Measurements from ENCODE around the gene SP140.
"Not testable (repeated sequence)": the region's sequence is repeated elsewhere in the genome, so short reads cannot be mapped to it uniquely, and the experiment has no call there.

Gene SP140

DNA sequence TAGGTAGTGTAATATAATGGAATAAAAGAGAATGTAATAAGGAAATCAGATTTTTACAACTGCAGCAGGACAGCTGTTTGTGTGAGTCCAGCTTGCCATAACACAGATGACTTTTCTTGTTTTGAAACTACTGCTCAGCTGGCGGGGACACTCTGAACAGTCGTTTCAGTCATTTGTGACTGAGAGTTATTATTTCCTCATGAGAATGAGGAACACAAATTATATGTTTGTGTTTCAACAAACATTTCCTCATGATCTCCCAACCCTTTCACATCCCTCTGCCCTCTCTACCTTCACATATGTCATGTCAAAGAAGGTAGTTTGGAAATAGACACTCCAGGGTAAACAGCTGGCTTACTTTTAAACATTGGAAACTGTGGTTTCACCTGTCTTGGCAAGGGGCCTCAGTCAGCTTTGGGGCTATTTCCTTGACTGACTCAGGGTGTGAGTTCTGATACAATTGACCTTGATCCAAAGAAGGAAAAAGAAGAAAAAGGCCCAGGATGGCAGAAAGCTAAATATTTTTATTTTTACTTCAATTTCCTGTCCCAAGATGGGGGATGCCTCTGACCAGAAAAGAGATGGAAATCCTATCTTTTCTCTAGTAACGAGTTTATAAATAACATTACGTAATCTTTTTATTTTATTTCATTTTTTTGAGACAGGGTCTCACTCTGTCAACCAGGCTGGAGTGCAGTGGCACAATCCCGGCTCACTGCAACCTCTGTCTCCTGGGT lies 102.0 kb downstream of the SP140 start:
- no peak for DNase-seq

DNA sequence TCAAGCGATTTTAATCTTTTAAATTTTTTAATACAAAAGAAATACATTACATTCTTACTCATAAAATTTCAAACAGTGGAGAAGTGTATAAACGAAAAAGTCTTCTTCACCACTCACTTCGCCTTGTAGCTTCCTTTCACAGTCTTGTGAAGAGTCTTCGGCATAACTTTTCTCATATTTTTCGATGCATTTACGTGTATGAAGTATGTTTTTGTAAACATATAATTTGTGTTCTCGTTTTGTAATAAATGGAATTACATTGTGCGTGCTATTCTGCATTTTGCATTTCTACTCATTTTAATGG lies 102.6 kb downstream of the SP140 start:
- DNase-seq: no peak

GRCh38 chr2:230329946-230330605 lies 104.5 kb downstream of the SP140 start:
- DNase-seq: no peak

DNA sequence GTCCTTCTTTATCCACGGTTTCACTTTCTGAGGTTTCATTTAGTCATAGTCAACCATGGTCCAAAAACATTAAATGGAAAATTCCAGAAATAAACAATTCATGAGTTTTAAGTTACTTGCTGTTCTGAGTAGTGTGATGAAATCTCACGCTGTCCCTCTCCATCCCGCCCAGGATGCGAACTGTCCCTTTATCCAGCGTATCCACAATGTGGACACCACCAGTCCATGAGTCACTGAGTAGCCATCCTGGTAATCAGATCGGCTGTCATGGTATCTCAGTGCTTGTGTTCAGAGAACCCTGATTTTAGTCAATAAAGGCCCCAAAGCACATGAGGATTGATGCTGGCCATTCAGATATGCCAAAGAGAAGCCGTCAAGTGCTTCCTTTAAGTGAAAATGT lies 105.2 kb downstream of the SP140 start:
- no peak for DNase-seq

- DNase-seq: no peak
These were observed 109.9 kb downstream of the SP140 start for GRCh38 chr2:230335461-230335863.

DNA sequence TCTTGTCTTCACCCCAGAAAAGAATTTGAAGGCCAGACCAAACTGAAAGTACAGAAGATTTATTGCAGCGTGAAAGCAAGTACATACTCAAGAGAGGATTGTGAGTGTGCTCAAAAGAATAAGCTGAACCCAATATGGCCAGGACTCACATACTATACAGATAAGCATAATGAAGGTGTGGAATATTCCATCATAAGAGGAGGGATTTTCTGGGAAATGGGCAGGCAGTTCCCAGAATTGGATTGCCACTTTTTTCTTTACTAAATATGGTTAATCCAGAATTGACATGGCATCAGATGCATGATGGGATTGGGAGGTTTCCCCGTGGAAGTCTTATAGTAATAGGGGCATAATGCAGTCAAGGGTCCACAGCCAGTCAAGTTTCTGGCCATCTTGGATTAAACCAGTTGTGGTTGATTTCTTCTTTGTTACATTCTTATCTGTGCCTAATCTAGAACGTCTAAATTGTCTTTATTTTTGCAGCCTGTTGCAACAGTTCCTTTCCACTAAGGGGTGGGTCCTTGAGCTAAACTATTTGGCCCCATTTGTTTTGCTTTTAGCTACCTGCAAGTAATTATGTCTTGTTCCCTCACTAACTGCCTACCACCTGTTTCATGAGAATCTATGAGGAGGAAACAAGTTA lies 110.4 kb downstream of the SP140 start:
- DNase-seq: no peak

DNA sequence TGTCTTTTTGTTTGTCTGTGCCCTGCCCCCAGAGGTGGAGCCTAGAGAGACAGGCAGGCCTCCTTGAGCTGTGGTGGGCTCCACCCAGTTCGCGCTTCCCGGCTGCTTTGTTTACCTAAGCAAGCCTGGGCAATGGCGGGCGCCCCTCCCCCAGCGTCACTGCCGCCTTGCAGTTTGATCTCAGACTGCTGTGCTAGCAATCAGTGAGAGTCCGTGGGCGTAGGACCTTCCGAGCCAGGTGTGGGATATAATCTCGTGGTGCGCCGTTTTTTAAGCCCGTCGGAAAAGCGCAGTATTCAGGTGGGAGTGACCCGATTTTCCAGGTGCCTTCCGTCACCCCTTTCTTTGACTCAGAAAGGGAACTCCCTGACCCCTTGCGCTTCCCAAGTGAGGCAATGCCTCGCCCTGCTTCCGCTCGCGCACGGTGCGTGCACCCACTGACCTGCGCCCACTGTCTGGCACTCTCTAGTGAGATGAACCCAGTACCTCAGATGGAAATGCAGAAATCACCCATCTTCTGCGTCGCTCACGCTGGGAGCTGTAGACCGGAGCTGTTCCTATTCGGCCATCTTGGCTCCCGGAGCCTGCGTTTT lies 116.5 kb downstream of the SP140 start:
- DNase-seq: not testable (repeated sequence)

DNA sequence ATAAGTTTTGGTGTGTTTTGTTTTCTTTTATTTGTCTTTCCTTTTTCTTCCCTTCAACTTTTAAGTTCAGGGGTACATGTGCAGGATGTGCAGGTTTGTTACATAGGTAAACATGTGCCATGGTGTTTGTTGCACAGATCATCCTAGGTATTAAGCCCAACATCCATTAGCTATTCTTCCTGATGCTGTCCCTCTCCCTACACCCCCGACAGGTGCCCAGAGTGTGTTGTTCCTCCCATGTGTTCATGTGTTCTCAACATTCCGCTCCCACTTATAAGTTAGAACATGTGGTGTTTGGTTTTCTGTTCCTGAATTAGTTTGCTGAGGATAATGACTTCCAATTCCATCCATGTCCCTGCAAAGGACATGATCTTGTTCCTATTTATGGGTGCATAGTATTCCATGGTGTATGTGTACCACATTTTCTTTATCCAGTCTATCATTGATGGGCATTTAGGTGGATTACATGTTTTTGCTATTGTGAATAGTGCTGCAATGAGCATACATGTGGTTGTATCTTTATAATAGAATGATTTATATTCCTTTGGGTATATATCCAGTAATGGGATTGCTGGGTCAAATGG lies 117.6 kb downstream of the SP140 start:
- DNase-seq: not testable (repeated sequence)

DNA sequence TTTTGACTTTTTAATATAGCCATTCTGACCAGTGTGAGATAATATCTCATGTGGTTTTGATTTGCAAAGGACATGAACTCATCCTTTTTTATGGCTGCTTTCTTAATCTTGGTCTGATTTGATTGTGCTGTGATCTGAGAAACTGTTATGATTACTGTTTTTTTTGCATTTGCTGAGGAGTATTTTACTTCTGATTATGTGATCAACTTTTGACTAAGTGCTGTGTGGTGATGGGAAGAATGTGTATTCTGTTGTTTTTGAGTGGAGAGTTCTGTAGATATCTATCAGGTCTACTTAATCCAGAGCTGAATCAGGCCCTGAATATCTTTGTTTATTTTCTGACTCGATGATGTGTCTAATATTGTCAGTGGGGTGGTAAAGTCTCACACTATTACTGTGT lies 118.2 kb downstream of the SP140 start:
- no peak for DNase-seq

DNA sequence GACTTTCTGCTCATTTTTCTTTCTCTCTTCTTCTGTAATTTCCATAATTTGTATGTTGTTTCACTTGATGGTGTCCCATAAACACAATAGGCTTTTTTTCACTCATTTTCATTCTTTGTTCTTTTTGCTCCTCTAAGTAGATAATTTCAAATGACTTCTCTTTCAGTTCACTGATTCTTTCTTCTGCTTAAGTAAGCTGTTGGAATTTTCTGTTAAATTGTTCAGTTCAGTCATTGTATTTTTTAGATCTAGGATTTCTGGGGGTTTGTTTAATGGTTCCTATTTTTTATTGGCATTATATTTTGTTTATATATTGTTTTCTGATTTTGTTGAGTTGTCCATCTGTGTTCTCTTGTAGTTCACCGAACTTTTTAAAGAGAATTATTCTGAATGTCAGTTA lies 120.9 kb downstream of the SP140 start:
- DNase-seq: no peak

DNA sequence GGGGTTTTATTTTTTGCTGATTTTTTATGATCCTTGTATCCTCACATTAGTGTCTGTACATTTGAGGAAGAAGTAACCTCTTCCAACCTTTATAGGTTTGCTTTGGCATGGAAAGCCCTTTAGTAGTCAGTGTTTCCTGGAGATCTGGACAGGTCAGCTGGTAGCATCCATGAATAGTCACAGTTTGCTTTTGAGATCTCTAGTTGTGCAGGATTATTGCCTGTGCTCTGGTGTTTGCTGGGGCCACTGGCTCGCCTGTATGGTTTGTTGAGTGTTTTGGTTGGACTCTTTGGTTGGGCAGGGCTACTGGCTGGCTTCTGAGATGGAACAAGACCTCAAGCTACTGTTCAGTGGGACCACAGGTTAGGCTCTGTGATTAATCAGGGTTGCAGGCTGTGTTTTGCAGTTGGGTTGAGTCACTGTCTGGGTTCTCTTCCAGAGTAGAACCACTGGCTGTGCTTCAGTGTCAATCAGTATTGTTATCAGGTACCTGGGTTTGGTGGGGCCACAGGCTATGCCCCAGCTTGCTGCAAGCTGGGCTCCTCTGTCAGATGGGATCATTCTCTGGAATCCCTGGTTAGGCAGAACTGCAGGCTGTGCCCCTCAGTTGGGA lies 121.5 kb downstream of the SP140 start:
- peak in 1 of 2 experiments; percentile 37 for DNase-seq

DNA sequence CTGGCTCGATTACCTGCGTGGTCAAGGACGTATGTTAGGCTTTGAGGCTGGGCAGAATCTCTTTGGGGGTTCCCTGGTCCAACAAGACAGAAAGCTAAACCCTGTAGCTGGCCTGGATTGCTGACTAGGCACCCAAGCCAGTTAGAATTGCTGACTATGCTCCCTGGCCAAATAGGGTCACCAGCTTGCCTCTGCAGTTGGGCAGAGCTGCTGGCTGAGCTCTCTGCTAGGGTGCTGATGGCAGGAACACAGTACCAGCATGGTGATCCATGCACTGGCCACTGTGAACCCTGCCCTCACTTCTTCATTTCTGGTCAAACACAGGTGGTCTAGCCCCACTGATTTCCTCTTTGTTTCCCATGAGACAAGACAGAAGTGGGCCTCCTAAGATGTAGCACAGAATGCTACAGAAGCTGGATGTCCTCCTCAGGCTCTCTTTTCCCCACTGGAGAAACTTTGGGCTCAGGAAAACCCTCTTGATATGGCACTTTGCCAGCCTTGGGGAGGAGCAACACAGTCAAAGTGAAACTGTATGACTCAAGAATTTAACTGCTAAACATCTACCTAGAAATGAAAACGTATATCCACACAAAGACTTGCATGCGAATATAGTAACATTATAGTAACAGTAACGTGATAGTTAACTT lies 122.2 kb downstream of the SP140 start:
- DNase-seq: peak; percentile 68 to 71

DNA sequence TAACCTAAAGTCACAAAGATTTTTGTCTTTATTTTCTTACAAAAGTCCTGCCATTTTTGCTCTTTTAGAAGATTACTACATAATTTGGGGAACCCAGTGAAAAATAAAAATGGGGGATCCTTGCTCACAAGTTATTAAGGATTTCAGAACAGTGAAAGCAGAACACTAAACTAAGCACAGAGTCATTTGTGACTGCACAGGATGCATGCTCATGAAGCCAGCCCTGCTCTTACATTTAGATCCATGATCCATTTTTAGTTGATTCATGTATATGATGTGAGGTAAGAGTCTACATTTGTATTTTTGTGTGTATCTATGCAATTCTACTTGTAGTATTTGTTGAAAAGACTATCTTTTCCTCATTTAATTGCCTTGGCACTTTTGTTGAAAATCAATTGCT lies 123.3 kb downstream of the SP140 start:
- no peak for DNase-seq

DNA sequence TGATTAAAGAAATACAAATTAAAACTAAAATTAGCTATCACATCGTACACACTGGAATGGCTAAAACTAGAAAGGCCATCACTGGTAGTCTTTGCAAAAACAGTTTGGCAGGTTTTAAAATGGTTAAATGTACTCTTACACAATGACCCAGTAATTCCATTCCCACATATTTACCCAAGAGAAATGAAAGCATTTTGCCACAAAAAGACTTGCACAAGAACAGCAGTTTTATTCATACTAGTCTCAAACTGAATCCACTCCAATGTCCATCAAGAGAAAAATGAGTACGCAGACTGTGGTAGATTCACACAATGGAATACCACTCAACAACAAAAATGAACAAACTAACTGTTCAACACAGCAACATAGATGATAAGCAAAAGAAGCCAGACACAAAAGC lies 130.5 kb downstream of the SP140 start:
- DNase-seq: no peak

GRCh38 chr2:230358305-230358704 lies 132.8 kb downstream of the SP140 start:
- DNase-seq: no peak

DNA sequence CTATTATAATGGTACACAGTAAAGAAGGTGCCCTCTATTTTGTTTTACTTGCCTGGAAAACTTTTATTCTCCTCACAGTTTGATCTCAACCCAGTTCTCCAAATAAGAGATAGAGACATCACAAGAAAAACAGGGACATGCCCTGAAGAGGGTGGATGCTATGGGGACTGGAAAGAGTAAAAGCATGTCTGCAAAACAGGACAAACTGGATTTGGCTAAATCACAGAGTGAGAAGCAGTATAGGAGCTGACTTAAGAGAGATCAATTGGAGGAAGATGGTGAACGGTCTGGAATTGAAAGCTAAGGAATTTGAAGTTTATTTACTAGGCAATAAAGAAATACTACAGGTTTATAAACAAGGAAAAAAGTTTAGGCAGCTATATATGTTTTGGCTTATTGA lies 134.5 kb downstream of the SP140 start:
- DNase-seq: no peak

GRCh38 chr2:230362030-230362691 lies 136.6 kb downstream of the SP140 start:
- DNase-seq: no peak
